Dendritic cell treated with granulocyte-macrophage colony-stimulating factor and Interleukin-4, amounts not matched to agents 40 ng/mL and 50 ng/mL, for 4 days (primary cell): Measurements from ENCODE around the gene ENGASE.

Experiments
- H3K27ac Mint-ChIP-seq: one replicate; pipeline ENCODE4 v1.8.0; 2022; ENCODE audit warnings: mild to moderate bottlenecking, mixed read lengths
- H3K27me3 Mint-ChIP-seq: one replicate; pipeline ENCODE4 v1.8.0; 2022; ENCODE audit warnings: mild to moderate bottlenecking, mixed read lengths
- H3K36me3 Mint-ChIP-seq: one replicate; pipeline ENCODE4 v1.8.0; 2022; ENCODE audit warnings: low read depth, mixed read lengths
- H3K4me1 Mint-ChIP-seq: one replicate; pipeline ENCODE4 v1.8.0; 2022; ENCODE audit warnings: low read depth, mixed read lengths
- H3K4me3 Mint-ChIP-seq: one replicate; pipeline ENCODE4 v1.8.0; 2022; ENCODE audit warnings: mild to moderate bottlenecking, moderate library complexity, mixed read lengths
- H3K9me3 Mint-ChIP-seq: one replicate; pipeline ENCODE4 v1.8.0; 2022; ENCODE audit warnings: mixed read lengths
- intact Hi-C: fragments of 100-400 bp; cut with micrococcal nuclease; formaldehyde crosslinking; loops from one replicate; pipeline ENCODE4 v1.15.0; 2022

Gene ENGASE

DNA sequence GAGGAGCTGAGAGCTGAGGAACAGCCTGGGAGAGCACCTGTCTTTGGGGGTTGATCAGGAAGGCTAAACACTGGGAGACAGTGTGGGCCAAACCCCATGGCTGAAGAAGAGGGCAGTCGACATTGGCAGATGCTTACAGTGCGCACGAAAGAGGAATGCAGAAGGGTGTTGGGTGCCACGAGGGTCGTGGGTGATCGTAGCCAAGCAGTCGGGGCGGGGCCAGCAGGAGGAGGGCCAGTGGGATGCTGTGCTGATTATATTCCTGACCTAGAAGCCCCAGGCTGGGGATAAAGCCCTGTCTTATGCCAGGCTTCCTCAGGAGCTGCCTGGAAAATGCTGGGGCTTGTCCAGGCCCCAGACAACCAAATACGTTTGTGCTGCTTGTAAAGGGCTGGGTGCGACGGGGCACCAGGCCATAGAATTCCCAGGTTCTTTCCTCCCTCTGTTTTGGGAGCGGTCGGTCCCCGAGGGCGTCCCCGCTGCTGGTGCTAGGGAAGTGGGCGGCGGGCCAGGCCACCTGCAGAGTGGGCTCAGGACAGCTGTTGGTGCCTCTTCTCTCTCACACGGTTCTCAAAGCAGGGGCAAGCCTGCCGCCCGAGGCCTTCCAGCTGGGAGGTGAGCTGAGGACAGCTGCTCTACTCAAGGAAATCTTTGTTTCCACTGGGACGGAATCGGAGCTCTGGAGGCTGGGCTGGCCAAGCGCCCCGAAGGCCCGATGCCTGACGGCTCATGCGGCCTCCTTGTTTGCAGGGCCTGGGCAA is 40.7 kb upstream of the ENGASE start:
- Mint-ChIP-seq H3K4me3 (no peak overlapping the region), H3K27me3 (peaks cover 56% of the 10 kb centered on the region), H3K27ac (no peak overlapping the region), H3K4me1 (peaks cover 22% of the 10 kb centered on the region), H3K36me3 (no peaks in the 10 kb centered on the region), H3K9me3 (no peaks in the 10 kb centered on the region)
- intact Hi-C loops: no loop called here

GRCh38 chr17:79034931-79035485 is 39.6 kb upstream of the ENGASE start:
- peaks cover 51% of the 10 kb centered on the region for H3K27me3 Mint-ChIP-seq
- H3K36me3 Mint-ChIP-seq: no peaks in the 10 kb centered on the region
- intact Hi-C loops: no loop called here
- H3K4me1 Mint-ChIP-seq: peaks cover 26% of the 10 kb centered on the region
- H3K4me3 Mint-ChIP-seq: no peak overlapping the region
- H3K9me3 Mint-ChIP-seq: no peaks in the 10 kb centered on the region
- H3K27ac Mint-ChIP-seq: no peak overlapping the region

DNA sequence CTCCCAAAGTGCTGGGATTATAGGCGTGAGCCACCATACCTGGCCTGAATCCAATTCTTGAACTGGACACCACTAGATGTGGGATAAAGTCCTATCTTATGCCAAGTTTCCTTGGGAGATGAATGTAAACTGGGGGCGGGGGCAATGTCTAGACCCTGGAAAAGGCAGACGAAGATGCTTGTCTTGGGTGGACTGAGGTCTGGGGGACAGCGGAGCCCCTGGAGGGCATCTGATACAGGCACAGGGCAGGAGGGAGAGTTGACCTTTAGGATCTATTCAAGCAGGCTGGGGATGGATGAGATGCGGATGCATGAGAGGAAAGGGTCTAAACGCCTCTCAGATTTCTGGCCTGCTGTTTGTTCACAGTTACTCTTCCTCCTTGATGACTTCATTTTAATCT is 38.9 kb upstream of the ENGASE start:
- Mint-ChIP-seq H3K27me3 (peaks cover 48% of the 10 kb centered on the region), H3K36me3 (no peaks in the 10 kb centered on the region), H3K4me3 (no peak overlapping the region), H3K27ac (no peak overlapping the region), H3K9me3 (no peaks in the 10 kb centered on the region), H3K4me1 (peaks cover 31% of the 10 kb centered on the region)
- intact Hi-C loops: no loop called here

- no peaks in the 10 kb centered on the region for H3K9me3 Mint-ChIP-seq
- peaks cover 44% of the 10 kb centered on the region for H3K27me3 Mint-ChIP-seq
- H3K4me3 Mint-ChIP-seq: no peak overlapping the region
- H3K36me3 Mint-ChIP-seq: no peaks in the 10 kb centered on the region
- H3K27ac Mint-ChIP-seq: no peak overlapping the region
- intact Hi-C loops: no loop called here
- H3K4me1 Mint-ChIP-seq: peaks cover 31% of the 10 kb centered on the region
These were observed 38.4 kb upstream of the ENGASE start for GRCh38 chr17:79036181-79036580.

- Mint-ChIP-seq H3K27ac (no peak overlapping the region), H3K4me1 (peaks cover 31% of the 10 kb centered on the region), H3K36me3 (no peaks in the 10 kb centered on the region), H3K9me3 (no peaks in the 10 kb centered on the region), H3K4me3 (no peak overlapping the region), H3K27me3 (peaks cover 40% of the 10 kb centered on the region)
- intact Hi-C loops: no loop called here
These were observed 38.0 kb upstream of the ENGASE start for GRCh38 chr17:79036596-79036995.

- Mint-ChIP-seq H3K4me3 (no peak overlapping the region), H3K27ac (peak overlapping the region; percentile 14), H3K4me1 (peaks cover 31% of the 10 kb centered on the region), H3K9me3 (no peaks in the 10 kb centered on the region), H3K27me3 (peaks cover 25% of the 10 kb centered on the region), H3K36me3 (no peaks in the 10 kb centered on the region)
- intact Hi-C loops: no loop called here
These were observed 36.0 kb upstream of the ENGASE start for GRCh38 chr17:79038545-79039135.

GRCh38 chr17:79039171-79039570 is 35.5 kb upstream of the ENGASE start:
- no peaks in the 10 kb centered on the region for H3K9me3 Mint-ChIP-seq
- H3K4me3 Mint-ChIP-seq: no peak overlapping the region
- no peak overlapping the region for H3K27ac Mint-ChIP-seq
- no peaks in the 10 kb centered on the region for H3K36me3 Mint-ChIP-seq
- peaks cover 31% of the 10 kb centered on the region for H3K4me1 Mint-ChIP-seq
- intact Hi-C loops: no loop called here
- peaks cover 25% of the 10 kb centered on the region for H3K27me3 Mint-ChIP-seq

DNA sequence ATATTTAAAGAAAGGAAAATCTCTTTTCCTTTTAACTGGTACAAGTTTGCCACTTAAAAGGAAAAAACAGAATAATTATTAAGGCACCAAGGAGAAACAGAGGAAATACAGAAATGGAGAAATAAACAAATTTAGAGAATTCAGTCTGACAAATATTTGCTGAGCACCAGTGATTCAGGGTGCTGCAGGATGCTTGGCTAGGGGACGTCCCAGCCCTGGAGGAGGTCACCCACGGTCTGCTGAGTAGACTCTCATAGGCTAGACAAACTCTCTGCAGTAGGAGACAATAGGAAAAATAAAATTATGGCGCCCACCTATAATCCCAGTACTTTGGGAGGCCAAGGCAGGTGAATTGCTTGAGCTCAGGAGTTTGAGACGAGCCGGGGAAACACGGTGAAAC is 34.7 kb upstream of the ENGASE start:
- Mint-ChIP-seq H3K27me3 (peaks cover 27% of the 10 kb centered on the region), H3K9me3 (no peaks in the 10 kb centered on the region), H3K4me3 (no peak overlapping the region), H3K27ac (peak overlapping the region; percentile 55), H3K36me3 (no peaks in the 10 kb centered on the region), H3K4me1 (peaks cover 31% of the 10 kb centered on the region)
- intact Hi-C loops: no loop called here

DNA sequence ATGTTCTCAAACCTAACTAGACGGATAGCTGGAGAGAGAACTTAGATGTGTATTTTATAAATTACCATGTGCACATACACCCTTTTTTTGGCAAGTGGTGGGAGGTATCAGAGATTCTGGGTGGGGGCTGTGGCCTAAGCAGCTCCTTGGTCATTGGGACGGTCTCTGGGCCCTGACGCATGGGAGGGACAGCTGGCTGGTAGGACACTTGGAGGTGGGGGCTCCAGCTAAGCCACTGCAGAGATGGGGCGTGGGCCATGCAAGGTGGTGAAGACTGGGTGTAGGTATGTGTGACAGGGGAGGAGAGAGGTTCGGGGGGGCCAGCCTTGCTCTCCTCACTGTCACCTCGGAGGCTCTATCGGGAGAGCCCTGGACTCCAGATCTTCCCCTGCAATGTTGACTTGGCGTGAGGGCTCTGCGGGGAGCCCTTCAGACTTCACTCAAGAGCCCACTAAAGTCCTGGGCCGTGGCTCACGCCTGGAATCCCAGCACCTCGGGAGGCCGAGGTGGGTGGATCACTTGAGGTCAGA is 33.5 kb upstream of the ENGASE start:
- Mint-ChIP-seq H3K4me3 (no peak overlapping the region), H3K4me1 (peaks cover 25% of the 10 kb centered on the region), H3K36me3 (no peaks in the 10 kb centered on the region), H3K27ac (no peak overlapping the region), H3K9me3 (no peaks in the 10 kb centered on the region), H3K27me3 (peaks cover 29% of the 10 kb centered on the region)
- intact Hi-C loops: no loop called here

DNA sequence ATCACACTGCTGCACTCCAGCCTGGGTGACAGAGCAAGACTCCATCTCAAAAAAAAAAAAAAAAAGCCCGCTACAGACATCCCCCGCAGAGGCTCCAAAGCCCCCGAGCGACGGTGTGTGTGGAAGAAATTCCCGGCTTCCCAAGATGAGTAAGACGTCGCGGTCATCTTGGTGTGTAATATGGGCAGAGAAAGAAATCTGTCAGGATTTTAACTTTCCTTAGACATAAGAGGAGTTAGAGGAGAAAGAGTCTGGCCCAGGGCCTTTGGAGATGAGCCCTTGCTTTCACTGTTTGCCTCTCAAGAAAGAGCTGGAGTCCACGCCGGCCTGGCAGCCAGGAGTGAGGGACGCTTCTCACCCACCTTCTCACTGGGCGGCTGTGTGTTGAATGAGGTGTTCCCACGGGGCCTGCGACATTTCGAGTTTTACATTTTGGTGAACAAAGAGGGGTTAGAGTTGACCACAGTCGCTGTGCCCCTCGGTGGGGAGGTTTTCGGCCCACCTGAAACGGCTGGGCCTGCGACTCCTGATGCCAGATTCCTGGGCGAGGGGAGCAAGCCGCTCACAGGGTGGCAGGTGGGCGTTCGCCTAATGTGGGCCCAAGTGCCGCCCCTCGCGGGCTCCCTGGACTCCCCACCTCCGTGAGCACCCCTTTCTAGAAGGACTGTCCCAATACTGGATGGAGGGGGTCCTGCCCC is 32.8 kb upstream of the ENGASE start:
- H3K4me3 Mint-ChIP-seq: no peak overlapping the region
- intact Hi-C loops: loop anchor here (1.0 to 2.0 kb wide), 2 partner anchors 23 to 55 kb away; no protein-coding TSS in a partner anchor
- no peaks in the 10 kb centered on the region for H3K36me3 Mint-ChIP-seq
- peaks cover 33% of the 10 kb centered on the region for H3K27me3 Mint-ChIP-seq
- no peak overlapping the region for H3K27ac Mint-ChIP-seq
- no peaks in the 10 kb centered on the region for H3K9me3 Mint-ChIP-seq
- H3K4me1 Mint-ChIP-seq: peaks cover 21% of the 10 kb centered on the region

DNA sequence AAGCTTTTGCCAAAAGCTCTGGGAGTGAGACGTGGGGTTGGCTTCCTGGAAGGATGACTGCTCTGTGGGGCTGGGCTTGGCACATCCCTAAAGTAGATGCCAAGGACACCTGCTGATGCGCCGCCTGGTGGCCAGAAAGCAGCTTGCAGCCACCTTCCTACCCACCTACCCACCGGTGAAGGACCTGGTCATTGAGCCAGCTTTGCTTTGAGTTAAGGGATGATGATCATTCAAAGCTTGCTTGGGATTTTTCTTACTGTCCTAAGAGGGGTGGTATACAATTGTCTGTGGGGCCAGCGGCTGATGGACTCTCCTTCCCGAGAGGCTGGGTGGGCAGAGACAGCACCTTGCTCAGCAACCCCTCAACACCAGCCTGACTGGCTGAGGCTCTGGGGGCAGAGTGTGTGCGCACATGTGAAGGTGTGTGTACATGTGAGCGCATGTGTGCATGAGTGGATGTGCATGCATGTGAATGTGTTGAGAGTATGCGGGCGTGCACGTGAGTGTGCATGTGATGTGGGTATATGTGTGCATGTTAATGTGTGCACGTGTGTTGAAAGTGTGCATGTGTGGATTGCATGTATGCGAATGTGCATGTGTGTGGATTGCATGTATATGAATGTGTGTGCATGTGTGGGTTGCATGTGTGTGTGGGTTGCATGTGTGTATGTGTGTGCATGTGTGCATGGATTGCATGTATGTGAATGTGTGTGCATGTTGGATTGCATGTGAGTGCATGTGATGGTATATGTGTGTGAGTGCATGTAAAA is 32.0 kb upstream of the ENGASE start:
- intact Hi-C loops: loop anchor here (1.0 to 2.0 kb wide), 2 partner anchors 23 to 56 kb away; no protein-coding TSS in a partner anchor
- Mint-ChIP-seq H3K36me3 (no peaks in the 10 kb centered on the region), H3K9me3 (no peaks in the 10 kb centered on the region), H3K27ac (no peak overlapping the region), H3K4me3 (no peak overlapping the region), H3K27me3 (peaks cover 33% of the 10 kb centered on the region), H3K4me1 (peaks cover 18% of the 10 kb centered on the region)

DNA sequence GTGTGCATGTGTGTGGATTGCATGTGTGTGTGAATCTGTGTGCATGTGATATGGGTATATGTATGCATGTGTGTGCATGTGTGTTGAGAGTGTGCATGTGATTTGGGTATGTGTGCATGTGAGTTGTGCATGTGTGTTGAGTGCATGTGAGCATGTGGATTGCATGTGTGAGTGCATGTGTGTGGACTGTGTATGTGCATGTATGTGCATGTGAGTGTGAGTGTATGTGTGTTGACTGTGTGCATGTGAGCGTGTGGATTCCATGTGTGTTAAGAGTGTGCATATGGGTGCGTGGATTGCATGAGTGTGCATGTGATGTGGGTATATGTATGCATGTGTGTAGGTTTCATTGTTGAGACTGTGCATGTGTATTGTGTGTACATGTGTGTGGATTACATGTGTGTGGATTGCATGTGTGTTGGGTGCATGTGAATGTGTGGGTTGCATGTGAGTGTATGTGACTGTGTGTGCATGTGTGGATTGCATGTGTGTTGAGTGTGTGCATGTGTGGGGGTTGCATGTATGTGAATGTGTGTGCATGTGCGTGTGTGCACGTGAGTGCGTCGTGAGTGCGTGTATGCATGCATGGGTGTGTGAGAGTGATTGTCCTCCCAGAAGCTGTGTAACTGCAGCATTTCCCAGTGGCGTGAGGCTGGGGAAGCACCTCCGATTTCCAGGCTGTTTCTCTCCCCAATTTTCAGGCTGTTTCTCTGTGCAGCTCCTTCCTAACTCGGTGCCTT is 31.3 kb upstream of the ENGASE start:
- H3K36me3 Mint-ChIP-seq: no peaks in the 10 kb centered on the region
- peaks cover 33% of the 10 kb centered on the region for H3K27me3 Mint-ChIP-seq
- intact Hi-C loops: loop anchor here (2.0 kb wide), 1 partner anchor 57 kb away; no protein-coding TSS in a partner anchor
- no peak overlapping the region for H3K27ac Mint-ChIP-seq
- H3K4me3 Mint-ChIP-seq: no peak overlapping the region
- peaks cover 14% of the 10 kb centered on the region for H3K4me1 Mint-ChIP-seq
- no peaks in the 10 kb centered on the region for H3K9me3 Mint-ChIP-seq

- intact Hi-C loops: loop anchor here (2.0 kb wide), 1 partner anchor 57 kb away; no protein-coding TSS in a partner anchor
- no peak overlapping the region for H3K27ac Mint-ChIP-seq
- H3K4me3 Mint-ChIP-seq: no peak overlapping the region
- peaks cover 8% of the 10 kb centered on the region for H3K4me1 Mint-ChIP-seq
- no peaks in the 10 kb centered on the region for H3K36me3 Mint-ChIP-seq
- H3K27me3 Mint-ChIP-seq: peaks cover 35% of the 10 kb centered on the region
- H3K9me3 Mint-ChIP-seq: no peaks in the 10 kb centered on the region
These were observed 30.7 kb upstream of the ENGASE start for GRCh38 chr17:79043931-79044320.
